GM19238 (cell line): ENCODE results near the gene WWOX.

Experiments used
- DNase-seq: peaks from one replicate; pipeline ENCODE4 v3.0.0; 2011; ENCODE audit warnings: low spot score; ENCODE audit not compliant: insufficient read length

The WWOX gene

DNA sequence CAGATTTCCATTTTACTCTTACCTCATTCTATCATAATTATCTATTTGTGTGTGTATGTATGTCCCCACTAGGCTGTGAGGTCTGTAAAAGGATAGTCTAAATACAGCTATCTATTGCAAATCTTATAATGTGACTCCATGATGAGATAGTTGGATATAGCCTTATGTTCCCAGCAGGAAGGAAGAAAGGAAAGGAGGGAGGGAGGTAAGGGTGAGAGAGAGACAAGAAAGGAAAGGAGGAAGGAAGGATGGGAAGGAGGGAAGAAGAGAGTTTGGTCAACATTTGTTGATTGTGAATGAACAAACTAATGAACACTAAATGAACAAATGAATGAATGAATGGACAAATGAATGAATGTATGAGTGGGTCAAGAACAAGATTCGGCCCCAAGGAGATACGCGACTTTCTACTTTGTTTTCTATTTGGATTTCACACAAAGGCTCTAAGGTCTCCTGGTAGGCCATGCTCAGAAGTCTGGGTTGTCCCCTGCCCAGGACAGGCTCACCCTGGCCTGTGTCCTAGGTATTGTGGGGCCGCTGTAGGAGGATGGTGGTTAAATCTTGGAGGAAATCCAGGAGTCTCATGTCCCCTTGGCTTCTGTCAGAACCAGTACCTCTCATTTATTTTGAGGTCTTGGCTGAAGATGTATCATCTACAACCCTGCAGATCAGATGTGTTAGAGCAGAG lies 195.2 kb downstream of the WWOX start:
- DNase-seq: no peak

DNA sequence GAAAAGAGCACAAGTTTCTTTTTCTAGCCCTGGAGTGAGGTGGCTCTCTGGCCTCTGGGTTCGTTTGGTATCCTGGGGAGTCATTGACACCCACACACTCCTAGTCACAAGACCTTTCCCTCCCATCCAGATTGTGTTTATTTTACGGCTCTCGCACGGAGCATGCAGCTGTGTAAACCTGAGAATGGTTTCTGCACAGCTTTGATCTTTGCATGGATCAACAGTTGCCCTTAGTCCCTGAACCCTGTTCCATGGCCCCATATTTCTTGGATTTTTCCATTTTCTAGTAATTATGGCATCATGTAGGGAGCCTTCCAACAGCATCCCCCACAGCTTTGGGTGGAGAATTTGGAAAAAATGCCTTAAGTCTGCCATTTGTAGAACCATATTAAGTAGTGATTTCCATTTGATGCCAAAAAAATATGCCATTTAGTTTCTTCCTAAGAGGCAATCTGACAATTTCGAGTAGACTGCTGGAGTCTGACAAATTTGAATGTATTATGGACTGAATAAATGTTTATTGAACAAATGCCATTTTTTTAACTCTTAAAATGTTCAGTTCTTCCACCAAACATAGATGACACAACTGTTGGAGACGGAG lies 197.7 kb downstream of the WWOX start:
- no peak for DNase-seq

DNA sequence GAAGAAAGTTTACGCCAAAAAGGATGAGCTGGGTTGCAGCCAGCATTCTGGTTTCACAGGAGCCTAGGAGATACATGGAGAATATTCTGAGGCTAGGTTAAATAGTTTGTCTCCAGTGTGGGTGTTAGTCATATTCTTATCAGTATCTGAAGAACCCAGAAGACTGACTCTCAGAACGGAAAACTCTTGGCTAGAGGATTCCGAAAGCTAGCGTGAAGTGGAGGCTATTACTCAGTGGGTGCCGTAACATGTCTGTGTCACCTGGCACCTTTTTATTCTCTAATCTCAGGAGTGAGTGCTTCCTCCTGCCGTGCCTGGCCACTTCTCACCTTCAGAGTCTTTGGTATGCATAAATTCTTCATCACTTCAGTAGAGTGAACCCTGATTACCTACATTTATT lies 199.5 kb downstream of the WWOX start:
- no peak for DNase-seq

DNA sequence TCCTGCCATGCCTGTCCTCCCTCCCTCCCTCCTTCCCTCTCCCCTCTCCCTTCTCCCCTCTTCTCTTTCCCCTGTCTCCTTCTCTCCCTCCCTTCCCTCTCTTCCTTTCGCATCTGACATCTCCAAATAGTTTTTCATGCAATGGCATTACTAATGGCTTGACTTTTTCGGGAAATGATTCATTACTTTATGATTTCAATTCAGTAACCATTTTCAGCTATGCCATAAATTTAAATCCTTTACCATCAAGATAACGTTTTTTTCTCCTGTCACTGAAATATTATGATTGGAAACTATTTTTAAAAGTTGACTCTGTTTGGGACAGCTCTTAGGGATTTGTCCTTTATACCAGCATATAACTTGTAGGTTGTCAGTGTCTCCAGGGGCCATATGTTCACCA lies 201.0 kb downstream of the WWOX start:
- no peak for DNase-seq

DNA sequence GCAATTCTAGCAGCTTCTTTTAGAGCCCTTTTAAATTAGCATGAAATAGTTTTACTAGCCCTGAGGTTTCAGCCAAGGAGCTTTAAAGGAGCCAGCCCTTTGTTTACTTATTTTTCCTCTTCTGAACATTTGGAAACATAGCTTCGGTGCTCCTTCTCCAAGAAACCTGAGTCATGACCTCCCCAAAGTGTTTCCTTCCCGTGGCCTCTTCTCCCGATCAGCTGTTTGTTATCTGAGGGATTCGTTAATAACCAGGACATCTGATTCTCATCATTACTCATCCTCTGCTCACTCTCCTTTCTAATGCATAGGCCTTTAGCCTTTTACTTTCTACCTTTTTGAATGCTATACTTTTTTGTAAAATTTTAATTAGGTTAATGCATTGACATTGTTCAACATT lies 204.5 kb downstream of the WWOX start:
- DNase-seq: no peak

DNA sequence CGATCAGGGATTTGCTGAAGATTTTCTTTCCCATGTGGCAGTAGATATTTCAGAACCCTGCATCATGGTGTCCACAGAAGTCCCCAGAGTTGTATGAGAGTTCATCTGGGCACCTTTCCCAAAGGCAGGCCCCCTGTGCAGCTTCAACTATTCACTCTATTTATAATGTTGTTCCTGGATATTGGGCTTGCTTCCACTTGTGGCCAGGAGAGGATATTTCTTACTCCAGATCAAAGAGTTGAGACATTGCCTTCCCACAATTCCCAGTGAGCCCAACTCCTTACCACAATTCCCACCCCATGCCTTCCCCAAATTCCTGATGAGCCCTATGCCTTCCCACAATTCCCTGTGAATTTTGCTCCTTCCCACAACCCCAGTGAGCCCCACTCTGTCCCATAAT lies 206.9 kb downstream of the WWOX start:
- DNase-seq: no peak

DNA sequence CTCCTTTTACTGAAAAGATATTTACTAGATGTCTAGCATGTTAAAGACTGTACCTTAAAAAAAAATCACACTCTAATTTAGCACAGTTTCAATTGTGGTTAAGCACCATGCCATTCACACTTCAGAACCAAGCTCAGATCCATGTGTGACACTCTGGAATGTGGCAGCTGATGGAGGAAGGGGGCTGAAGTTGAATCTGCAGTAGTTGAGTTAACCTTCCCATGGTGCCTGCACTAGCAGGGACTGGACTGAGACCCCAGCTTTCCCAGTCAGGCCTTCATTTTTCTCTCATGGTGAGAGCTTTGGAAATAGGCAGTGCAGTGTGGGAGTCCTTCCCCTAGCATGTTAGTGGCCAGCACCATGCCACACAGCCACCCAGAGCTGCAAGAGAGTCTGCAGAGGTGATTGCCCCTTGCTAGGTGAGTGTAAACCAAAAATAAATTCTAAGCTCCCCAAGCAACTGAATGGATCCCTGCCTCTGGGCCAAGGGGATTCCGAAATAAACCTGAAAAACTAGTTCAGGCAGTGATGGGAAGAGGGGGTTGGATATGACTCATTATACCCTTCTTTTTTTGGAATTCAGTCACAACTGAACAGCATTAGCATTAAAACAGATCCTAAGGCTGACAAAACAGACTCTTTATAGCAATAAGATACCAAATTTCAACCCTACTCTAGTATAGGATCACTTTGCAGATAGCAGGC lies 208.5 kb downstream of the WWOX start:
- DNase-seq: no peak

DNA sequence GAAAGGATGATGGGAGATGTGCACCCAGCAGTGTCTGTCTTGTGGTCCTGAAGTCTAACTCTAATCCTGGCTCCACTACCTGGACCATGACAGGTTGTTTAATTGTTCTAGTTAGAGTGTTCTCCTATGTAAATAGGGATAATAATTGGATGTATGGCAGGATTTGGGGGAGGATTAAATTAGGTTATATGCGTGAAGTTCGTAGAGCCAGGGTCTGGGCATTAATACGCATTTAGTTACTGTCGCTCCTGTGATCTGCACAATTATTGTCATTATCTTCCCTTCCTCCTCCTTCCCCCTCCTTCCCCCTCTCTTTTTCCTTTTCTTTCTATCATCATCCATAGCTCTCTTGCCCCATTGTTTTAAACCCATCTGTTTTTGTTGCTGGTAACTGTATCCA lies 210.3 kb downstream of the WWOX start:
- DNase-seq: no peak

DNA sequence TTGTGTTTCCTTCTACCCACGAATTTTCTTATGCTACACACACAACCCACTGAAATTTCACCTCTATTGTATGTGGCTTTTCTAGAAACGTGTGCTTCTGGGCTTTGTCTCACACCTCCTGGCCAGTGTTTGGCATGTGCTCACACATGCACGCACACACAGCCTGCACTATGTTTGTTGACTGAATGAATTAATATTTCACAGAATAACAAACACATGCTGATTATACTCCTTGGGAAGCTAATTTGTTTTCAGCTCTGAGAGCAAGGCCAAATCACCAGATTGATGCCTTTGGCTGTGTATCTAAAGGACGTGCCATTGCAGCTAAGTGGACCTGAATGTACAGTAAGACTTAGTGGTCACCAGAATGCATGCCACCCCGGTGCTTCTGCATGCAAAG lies 210.7 kb downstream of the WWOX start:
- DNase-seq: no peak

DNA sequence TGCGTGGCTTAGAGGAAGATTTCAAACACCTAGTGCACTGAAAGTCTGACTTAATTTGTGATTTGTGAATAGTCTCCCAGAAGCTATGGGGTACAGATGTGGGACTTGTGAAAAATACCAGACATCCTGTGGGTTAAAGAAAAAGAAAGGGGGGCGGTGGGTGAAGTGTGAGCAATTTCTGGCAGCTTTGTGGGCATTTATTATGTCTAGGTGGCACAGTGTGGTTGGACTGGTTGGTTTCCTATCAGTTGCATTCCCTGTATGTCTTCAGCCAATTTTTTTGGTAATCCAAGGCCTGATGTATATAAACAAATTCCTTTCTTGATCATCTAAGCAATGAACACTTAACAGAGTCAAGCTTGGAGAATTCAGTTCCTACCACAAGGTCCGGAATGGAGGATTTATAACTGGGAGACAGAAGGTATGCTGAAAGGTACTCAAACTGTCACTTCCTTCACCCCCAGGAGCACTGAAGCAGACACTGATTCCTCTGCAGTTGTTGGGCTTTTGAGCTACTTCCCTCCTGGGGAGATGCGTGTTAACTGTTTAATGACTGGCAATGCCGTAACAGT lies 211.6 kb downstream of the WWOX start:
- no peak for DNase-seq

DNA sequence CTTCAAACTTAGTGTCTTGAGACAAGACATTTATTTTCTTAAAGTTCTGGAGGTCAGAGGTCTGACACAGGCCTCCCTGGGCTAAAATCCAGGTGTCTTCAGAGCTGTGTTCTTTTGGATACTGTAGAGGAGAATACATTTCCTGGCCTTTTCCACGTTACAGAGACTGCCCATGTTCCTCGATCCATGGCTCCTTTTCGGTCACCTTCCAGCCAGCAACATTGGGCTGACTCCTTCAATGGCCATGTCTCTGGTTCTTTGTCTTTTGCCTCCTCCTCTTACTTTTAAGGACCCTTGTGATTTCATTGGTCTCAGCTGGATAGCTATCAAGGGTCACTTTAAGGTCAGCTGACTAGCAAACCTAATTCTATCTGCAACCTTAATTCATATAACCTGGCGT lies 212.4 kb downstream of the WWOX start:
- DNase-seq: no peak

DNA sequence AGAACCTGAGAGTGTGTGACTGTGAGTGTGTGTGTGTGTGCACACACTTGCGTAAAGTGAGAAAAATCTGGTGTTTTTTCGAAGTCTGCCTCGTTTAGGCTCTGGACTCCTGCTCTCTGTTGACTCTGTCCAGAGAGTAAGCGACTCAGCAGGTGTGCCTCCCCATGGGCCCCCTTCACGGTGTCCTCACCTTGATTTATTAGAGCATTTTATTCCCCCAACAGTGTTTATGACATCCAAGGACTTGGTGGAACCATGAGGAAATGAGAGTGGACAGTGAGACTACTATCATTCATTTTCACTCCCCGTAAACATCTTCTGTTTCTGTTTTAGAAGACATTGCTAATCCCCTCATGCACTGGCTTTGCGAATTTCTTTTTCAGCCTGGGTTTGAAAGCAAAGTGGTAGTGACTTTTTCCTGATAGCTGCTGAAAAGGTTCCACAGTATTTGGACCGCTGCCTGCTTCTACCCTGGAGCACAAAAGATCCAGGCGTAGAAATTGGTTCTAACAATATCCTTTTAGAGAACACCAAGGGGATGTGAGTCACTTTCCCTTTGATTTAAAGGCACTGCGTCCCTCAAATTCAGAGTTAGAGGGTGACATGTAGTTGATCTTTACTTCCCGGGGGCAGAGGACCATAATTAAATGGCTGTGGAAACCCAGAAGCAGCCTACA lies 218.2 kb downstream of the WWOX start:
- no peak for DNase-seq

DNA sequence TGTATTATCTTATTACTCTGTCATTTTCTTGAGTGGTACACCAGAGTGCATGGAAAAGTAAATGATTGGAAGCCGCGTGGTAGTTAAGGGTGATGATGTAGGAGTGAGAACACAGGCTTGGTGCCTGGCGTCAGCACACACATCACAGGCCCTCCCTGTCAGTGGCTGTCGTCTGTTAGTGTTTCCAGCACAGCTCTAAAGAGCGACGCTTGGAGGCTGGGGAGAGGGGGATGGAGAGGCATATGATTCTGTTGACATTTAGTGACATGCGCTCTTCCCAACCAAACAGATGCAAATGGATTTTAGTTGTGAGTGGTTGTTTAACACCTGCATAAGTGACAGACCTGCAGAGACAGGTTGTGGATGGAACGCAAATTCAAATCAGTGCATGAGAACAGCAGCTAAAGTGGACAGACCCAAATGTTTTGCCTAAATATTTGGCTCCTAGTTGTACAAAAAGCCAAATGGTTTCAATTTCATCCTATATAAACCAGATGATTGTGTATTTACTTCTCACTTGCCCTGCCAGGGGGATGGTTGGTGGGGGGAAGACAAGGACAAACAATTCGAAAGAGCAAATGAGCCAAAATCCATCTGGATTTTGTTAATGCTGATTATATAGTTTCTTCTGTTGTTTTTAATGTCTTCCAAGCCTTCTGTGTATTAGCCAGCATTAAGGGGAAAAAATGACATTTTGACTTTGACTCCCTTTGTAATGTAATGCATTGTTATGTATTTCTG lies 222.3 kb downstream of the WWOX start:
- no peak for DNase-seq

DNA sequence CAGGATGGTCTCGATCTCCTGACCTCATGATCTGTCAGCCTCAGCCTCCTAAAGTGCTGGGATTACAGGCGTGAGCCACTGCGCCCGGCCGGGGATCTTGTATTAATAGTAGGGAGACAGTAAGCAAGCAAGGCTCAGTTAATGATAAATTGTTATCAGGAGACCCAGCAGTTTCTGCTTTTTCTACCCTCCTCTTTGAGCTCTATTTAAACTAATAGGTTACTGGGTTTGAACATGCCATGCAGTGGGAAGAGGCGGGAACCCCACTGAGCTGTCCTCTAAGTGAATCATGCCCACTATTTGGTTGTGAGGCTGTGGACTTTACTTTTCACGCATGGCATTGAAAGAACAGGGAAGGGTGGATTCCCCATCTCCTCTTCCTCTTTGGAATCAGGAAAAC lies 223.9 kb downstream of the WWOX start:
- no peak for DNase-seq

DNA sequence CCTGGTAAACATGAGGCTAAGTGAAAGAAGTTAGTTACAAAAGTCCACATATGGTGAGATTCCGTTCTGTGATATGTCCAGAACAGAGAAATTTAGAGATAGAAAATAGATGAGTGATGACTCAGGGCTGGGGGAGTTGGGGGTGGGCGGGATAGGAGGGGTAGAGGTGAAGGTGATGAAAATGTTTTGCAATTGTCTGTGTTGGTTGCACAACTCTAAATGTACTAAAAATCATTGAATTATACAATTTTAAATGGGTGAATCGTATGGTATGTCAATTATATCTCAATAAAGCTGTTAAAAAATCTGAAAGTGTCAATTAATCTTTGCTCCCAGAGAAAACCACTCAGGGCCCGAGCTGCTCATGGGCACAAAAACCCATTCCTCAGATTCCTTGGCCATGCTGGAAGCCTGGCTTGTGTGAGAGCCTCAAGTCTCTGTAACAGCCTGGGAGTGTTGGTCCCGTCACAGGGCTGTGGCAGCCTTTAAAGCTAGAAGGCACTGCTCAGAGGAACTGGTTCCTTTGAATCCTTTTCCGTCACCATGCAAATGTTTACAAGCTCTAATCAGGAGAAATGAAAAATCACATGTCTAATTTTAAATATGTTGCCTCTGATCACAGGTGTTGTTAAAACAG lies 225.3 kb downstream of the WWOX start:
- DNase-seq: no peak

DNA sequence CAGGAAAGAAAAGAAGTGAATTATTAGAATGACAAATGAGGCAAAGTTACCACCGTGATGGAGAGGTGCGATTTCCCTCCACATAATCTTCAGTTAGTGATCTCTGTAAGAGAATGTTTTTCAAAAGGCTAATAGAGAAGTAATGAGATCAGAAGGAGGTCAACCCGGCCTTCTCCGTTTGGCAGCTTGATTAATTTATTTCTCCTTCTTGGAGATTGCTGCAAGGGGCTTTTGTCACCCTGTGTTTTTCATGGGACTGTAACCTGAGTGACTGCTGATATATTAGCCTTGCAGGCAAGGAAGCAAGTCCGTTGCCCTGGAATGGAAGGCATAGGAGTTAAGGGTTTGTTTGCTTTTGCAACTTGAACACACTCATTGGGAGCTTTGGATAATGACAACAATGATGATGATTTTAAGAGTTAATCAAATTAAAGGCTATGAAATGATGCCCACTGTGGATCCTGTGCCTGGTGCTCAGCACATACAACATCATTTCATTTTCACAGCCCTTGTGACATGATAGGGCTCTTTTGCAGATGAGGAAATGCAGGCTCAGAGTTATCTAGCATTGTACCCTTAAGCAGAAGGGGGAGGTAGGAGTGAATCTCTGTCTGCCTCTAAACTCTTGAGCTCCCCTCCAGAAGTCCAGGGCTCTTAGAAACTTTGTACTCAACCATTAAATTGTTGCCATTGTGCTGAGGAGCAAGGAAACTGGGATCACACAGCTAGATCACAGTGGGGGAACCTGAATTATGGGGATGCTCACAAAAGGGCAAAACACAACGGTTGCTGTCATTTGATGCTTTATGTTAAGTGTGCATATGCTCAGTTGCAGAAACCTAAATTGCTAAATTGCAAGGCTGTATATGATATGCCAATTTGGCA lies 226.3 kb downstream of the WWOX start:
- DNase-seq: no peak

DNA sequence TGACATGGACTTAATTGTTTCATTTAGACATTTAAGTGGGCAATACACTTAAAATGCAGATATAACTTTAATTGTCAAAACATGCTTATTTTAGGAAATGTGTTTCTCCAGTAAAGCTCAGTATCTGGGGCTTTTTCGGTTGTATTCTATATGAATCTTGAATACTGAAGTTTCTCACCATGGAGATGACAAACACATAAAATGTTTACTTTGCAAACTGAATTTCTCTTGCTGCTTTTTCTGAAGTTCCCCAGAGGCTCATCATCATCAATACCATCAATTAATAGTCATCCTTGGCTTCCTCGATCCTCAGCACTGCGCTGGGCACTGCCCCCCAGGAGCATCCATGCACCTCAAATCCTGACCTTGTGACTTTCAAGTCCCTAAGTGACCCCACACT lies 227.3 kb downstream of the WWOX start:
- DNase-seq: no peak

DNA sequence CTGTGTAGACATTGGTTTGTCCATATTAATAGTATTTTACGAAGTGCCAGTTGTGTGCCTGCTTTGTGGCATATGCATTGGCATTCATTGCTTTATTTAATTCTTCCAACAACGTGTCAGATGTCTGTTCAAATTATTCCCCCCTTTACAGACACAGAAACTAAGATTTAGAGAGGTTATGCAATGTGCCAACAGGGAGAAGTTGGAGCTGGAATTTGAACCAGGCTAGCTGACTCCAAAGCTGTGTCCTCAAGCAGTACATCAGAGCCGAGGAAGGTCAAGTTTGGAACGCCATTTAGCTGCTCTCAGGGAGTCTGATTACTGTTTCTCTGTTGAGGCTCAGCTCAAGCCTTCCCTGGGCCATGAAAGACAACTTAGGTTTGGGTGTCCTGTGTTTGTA lies 232.3 kb downstream of the WWOX start:
- DNase-seq: no peak

DNA sequence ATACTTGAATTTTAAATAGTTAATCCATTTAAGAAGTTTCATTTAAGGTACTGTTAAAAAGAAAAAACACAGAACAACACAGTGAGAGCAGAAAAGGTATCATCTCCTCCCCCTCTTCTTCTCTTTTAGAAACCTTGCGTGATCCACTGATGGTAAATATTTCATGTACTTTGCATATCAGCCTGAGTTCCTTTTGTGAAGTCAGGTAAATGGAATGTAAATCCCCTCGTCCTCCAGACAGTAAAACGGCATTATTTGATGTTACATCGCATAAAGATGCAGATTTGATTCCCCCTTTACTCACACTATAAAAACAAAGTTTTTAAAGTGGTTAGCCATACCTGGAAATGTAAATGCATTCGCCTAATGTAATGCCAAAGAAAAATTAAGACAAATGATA lies 234.4 kb downstream of the WWOX start:
- no peak for DNase-seq

DNA sequence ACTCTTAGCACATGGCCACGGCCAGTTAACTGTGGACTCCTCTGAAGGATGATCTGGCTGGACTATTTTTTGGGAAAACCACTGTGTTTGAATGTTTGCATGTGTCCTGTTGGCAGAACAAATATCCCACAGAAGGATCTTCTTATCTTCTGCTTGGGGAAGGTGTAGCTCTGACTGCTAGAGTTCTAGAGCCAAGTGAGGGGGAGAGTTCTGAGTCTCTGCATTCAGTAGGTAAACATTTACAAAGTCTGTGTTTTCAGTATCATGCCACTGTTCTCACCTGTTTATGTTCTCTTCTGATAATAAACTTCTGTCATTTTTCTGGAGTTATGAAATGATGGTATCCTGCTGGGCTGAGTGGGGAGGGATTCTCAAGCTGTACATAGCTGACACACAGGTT lies 241.1 kb downstream of the WWOX start:
- DNase-seq: no peak
